Activated T-cell treated with anti-CD3 and anti-CD28 coated beads, Interleukin-2, amount 50 U/mL, for 4 hours (primary cell): ENCODE measurements around the gene UCKL1. TPM values are rescaled to one million over a fixed set of nuclear protein-coding genes. Genes with fewer than 3 reads are reported as not detected.

Experiments used
- ATAC-seq, 2 donors: fragments of 200-7000 bp; cut with Tn5 transposase; one replicate each; pipeline ENCODE4 v1.10.0; 2021
- DNase-seq: peaks from one replicate; pipeline ENCODE4 v3.0.0-alpha.2; 2020
- H3K27me3 Mint-ChIP-seq: one replicate; pipeline ENCODE4 v1.8.0; 2021; ENCODE audit warnings: low read depth, mixed read lengths
- H3K36me3 Mint-ChIP-seq: one replicate; pipeline ENCODE4 v1.8.0; 2022; ENCODE audit warnings: mixed read lengths; ENCODE audit not compliant: insufficient read depth
- H3K4me1 Mint-ChIP-seq: one replicate; pipeline ENCODE4 v1.8.0; 2021; ENCODE audit warnings: low read depth, mixed read lengths
- H3K4me3 Mint-ChIP-seq: one replicate; pipeline ENCODE4 v1.8.0; 2021; ENCODE audit warnings: mild to moderate bottlenecking, moderate library complexity, mixed read lengths
- H3K9me3 Mint-ChIP-seq: one replicate; pipeline ENCODE4 v1.8.0; 2021; ENCODE audit warnings: mixed read lengths
- total RNA-seq, 3 donors: library from RNA; stranded (reverse); gene quantifications; one replicate each; pipeline ENCODE4 v1.2.1, GENCODE V29; 2021

Gene UCKL1
- total RNA-seq, 3 donors from 2014 or later: 48.8 to 59.4 (median 56.6) TPM

- H3K4me3 Mint-ChIP-seq: no peak overlapping the region
- no peaks in the 10 kb centered on the region for H3K27me3 Mint-ChIP-seq
- H3K9me3 Mint-ChIP-seq: no peaks in the 10 kb centered on the region
- no peak for ATAC-seq
- DNase-seq: no peak
- H3K36me3 Mint-ChIP-seq: peaks cover 10% of the 10 kb centered on the region
- peaks cover 47% of the 10 kb centered on the region for H3K4me1 Mint-ChIP-seq
Observed at GRCh38 chr20:63945031-63945658, 11.1 kb downstream of the UCKL1 start.

GRCh38 chr20:63944078-63944941 is 11.9 kb downstream of the UCKL1 start:
- ATAC-seq (no peak), DNase-seq (no peak)
- Mint-ChIP-seq H3K36me3 (peaks cover 10% of the 10 kb centered on the region), H3K9me3 (no peaks in the 10 kb centered on the region), H3K27me3 (no peaks in the 10 kb centered on the region), H3K4me3 (no peak overlapping the region), H3K4me1 (peaks cover 42% of the 10 kb centered on the region)

- Mint-ChIP-seq H3K27me3 (no peaks in the 10 kb centered on the region), H3K9me3 (no peaks in the 10 kb centered on the region), H3K36me3 (peaks cover 10% of the 10 kb centered on the region), H3K4me3 (no peak overlapping the region), H3K4me1 (peaks cover 36% of the 10 kb centered on the region)
- ATAC-seq: no peak
- no peak for DNase-seq
Observed at GRCh38 chr20:63943808-63944077, 12.5 kb downstream of the UCKL1 start.

GRCh38 chr20:63942969-63943807 is 13.0 kb downstream of the UCKL1 start:
- H3K4me1 Mint-ChIP-seq: peaks cover 31% of the 10 kb centered on the region
- ATAC-seq: no peak
- no peak for DNase-seq

GRCh38 chr20:63942250-63942951 is 13.8 kb downstream of the UCKL1 start:
- H3K36me3 Mint-ChIP-seq: peaks cover 10% of the 10 kb centered on the region
- no peak overlapping the region for H3K4me3 Mint-ChIP-seq
- peaks cover 23% of the 10 kb centered on the region for H3K4me1 Mint-ChIP-seq
- ATAC-seq: peak in 1 of 2 donors; percentile 19
- DNase-seq: no peak
- no peaks in the 10 kb centered on the region for H3K27me3 Mint-ChIP-seq
- no peaks in the 10 kb centered on the region for H3K9me3 Mint-ChIP-seq

More at GRCh38 chr20:63942969-63943807, 13.0 kb downstream of the UCKL1 start:
- Mint-ChIP-seq H3K9me3 (no peaks in the 10 kb centered on the region), H3K27me3 (no peaks in the 10 kb centered on the region), H3K36me3 (peaks cover 10% of the 10 kb centered on the region), H3K4me3 (no peak overlapping the region)

GRCh38 chr20:63941282-63942081 is 14.7 kb downstream of the UCKL1 start:
- H3K4me3 Mint-ChIP-seq: no peak overlapping the region
- H3K27me3 Mint-ChIP-seq: no peaks in the 10 kb centered on the region
- H3K9me3 Mint-ChIP-seq: no peaks in the 10 kb centered on the region
- H3K36me3 Mint-ChIP-seq: peaks cover 10% of the 10 kb centered on the region
- H3K4me1 Mint-ChIP-seq: peaks cover 17% of the 10 kb centered on the region
- DNase-seq: peak; percentile 44
- ATAC-seq: peak; percentile 58 to 68

- Mint-ChIP-seq H3K27me3 (no peaks in the 10 kb centered on the region), H3K4me1 (peaks cover 17% of the 10 kb centered on the region), H3K9me3 (no peaks in the 10 kb centered on the region), H3K36me3 (peaks cover 17% of the 10 kb centered on the region), H3K4me3 (no peak overlapping the region)
- DNase-seq (no peak), ATAC-seq (no peak)
Observed at GRCh38 chr20:63940472-63941266, 15.5 kb downstream of the UCKL1 start.

- H3K36me3 Mint-ChIP-seq: peaks cover 17% of the 10 kb centered on the region
- no peak for ATAC-seq
- H3K4me3 Mint-ChIP-seq: no peak overlapping the region
- no peaks in the 10 kb centered on the region for H3K27me3 Mint-ChIP-seq
- H3K9me3 Mint-ChIP-seq: no peaks in the 10 kb centered on the region
- peaks cover 11% of the 10 kb centered on the region for H3K4me1 Mint-ChIP-seq
- no peak for DNase-seq
Observed at GRCh38 chr20:63940071-63940471, 16.1 kb downstream of the UCKL1 start.

- DNase-seq (no peak), ATAC-seq (peak in 1 of 2 donors; percentile 14)
- Mint-ChIP-seq H3K9me3 (no peaks in the 10 kb centered on the region), H3K36me3 (peaks cover 21% of the 10 kb centered on the region), H3K27me3 (no peaks in the 10 kb centered on the region), H3K4me1 (peaks cover 13% of the 10 kb centered on the region), H3K4me3 (no peak overlapping the region)
Observed at GRCh38 chr20:63939061-63939935, 16.9 kb downstream of the UCKL1 start.

GRCh38 chr20:63937596-63937995 is 18.6 kb downstream of the UCKL1 start:
- no peak overlapping the region for H3K4me3 Mint-ChIP-seq
- DNase-seq (no peak), ATAC-seq (no peak)
- H3K4me1 Mint-ChIP-seq: peaks cover 13% of the 10 kb centered on the region
- H3K27me3 Mint-ChIP-seq: no peaks in the 10 kb centered on the region
- no peaks in the 10 kb centered on the region for H3K9me3 Mint-ChIP-seq
- H3K36me3 Mint-ChIP-seq: peaks cover 18% of the 10 kb centered on the region

- H3K4me3 Mint-ChIP-seq: no peak overlapping the region
- H3K9me3 Mint-ChIP-seq: no peaks in the 10 kb centered on the region
- H3K27me3 Mint-ChIP-seq: no peaks in the 10 kb centered on the region
- H3K4me1 Mint-ChIP-seq: peaks cover 2% of the 10 kb centered on the region
- ATAC-seq (no peak), DNase-seq (no peak)
- peaks cover 23% of the 10 kb centered on the region for H3K36me3 Mint-ChIP-seq
Observed at GRCh38 chr20:63935447-63935846, 20.8 kb downstream of the UCKL1 start.
